Activated effector memory CD4-positive, alpha-beta T cell treated with anti-CD3 and anti-CD28 coated beads, Interleukin-2, amount 50 U/mL, for 16 hours (primary cell): ENCODE measurements around the gene ANAPC1.
"Not testable (repeated sequence)": the region's sequence is repeated elsewhere in the genome, so short reads cannot be mapped to it uniquely, and the experiment has no call there.

Source experiments
- DNase-seq: peaks from one replicate; pipeline ENCODE4 v3.0.0-alpha.2; 2020

The ANAPC1 gene, protein sequence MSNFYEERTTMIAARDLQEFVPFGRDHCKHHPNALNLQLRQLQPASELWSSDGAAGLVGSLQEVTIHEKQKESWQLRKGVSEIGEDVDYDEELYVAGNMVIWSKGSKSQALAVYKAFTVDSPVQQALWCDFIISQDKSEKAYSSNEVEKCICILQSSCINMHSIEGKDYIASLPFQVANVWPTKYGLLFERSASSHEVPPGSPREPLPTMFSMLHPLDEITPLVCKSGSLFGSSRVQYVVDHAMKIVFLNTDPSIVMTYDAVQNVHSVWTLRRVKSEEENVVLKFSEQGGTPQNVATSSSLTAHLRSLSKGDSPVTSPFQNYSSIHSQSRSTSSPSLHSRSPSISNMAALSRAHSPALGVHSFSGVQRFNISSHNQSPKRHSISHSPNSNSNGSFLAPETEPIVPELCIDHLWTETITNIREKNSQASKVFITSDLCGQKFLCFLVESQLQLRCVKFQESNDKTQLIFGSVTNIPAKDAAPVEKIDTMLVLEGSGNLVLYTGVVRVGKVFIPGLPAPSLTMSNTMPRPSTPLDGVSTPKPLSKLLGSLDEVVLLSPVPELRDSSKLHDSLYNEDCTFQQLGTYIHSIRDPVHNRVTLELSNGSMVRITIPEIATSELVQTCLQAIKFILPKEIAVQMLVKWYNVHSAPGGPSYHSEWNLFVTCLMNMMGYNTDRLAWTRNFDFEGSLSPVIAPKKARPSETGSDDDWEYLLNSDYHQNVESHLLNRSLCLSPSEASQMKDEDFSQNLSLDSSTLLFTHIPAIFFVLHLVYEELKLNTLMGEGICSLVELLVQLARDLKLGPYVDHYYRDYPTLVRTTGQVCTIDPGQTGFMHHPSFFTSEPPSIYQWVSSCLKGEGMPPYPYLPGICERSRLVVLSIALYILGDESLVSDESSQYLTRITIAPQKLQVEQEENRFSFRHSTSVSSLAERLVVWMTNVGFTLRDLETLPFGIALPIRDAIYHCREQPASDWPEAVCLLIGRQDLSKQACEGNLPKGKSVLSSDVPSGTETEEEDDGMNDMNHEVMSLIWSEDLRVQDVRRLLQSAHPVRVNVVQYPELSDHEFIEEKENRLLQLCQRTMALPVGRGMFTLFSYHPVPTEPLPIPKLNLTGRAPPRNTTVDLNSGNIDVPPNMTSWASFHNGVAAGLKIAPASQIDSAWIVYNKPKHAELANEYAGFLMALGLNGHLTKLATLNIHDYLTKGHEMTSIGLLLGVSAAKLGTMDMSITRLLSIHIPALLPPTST (N-terminal part only)

DNA sequence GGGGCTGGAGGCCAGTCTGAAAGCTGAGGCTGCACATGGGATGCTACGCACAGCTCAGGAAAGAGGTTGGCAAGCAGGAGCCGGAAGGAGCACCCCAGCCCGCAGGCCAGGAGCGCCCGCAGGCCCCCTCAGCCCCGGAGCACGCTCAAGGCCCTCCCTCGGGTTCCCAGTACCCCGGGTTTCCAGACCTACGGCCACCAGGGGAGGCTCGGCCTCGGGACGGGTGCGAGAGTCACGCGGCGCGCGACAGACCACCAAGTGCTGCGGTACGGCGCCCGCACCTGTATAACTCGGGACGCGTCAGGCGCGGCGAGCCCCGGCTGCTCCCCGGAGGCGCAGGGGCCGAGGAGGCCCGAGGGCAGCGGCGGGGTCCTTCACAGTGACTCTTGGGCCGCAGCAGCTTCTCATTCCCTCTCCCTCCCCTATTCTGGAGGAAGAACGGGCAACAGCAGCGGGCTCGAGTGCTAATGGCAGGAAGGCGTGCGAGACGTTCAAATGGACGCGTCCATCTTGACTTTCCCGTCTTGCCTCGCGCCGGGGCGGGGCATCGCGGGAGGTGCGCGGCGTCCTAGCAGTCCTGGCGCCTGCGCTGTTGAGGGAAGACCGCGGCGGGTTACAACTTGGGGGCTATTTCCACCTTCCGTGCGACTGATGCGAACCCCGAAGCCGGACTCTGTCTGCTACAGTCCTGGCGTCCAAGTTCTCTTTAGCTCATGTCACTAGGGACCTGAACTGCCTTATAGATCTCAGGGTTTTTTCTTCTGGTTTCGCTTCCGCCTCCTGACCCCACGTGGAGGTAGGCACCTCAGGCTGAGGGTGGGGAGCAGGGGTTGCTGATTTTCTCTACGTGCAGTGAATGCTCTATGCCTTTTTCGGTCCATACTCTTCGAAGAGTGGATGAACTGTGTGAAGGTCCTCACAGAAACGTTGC, at the start of gene ANAPC1:
ANAPC1 (minus strand) TSS at position 533 of the 931 bp plus-strand sequence. CDS start 3,368 bp downstream, outside the sequence.
- peak; percentile 95 for DNase-seq

DNA sequence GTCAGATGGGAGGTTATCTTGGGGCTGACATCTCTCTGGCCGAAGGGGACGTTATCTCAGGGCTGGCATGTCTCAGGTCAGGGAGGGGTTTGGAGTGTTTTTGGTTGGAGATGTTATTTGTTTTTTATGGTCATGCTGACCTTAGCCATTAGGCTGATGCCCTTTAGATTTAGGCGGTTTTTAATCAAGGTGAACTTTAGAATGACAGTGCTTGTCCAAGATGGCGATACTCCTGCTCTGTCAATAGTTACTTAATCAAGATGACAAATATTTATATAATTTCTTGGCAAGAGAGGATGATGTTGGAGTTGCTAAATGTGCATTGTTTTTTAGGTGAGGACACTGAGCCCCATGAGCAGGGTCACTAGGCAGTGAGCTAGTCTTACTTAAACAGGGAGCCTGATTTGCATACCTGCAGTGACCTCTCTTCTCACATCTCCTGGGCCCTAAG, 48.9 kb upstream of the ANAPC1 start:
- DNase-seq, result no peak

DNA sequence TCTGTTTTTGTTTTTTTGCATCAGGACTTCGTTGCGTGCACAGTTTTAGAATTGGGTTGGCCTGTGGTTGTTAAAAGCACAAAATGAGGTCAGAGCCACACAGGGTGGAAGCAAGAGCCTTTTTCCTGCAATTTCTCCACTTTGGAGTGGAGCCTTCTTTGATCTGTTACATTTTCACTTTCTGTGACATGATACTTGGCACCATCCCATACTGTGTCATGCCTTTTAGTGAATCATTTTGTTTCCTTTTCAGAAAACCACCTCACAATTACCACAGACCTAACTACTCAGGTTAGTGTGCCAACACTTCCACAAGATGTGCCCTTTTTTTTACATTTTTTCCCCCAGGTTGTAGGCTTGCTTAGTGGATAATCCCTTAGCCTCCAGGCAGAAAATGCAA, 46.9 kb upstream of the ANAPC1 start:
- no peak for DNase-seq

DNA sequence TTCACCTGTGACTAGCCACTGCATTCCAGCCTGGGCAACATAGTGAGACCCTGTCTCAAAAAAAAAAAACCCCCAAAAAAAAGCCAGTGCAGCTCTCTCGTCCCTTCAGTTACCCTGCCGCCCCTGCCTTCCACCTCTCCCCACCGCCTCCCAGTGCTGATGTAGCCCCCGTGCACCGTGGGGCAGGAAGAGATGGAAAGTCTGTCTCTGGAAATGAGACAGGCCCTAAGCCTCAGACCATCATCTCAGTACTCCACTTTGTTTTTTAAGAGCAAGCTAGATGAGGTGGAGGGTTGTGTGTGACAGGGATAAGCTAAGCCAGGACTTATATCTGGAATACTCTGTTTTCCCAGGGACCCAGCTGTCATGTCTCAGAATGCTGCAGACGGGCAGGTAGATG, 46.4 kb upstream of the ANAPC1 start:
- DNase-seq, result no peak

DNA sequence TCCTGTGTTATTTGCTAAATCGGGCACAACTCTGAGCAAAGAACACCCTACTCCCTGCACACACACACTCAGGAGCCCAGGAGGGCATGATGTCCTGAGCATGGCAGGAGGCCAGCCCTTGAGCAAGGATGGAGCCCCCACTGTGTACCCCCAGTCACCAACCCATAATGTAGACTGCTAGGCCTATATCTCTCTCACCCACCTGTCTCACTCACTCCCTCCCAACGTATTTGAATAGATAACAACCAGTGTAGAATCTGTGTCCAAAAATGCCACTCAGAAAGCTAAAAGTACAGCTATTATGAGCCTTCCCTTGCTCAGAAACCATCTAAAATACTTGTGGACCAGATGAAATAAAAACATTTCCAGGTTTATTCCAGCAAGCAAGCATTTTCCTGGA, 43.7 kb upstream of the ANAPC1 start:
- no peak for DNase-seq

DNA sequence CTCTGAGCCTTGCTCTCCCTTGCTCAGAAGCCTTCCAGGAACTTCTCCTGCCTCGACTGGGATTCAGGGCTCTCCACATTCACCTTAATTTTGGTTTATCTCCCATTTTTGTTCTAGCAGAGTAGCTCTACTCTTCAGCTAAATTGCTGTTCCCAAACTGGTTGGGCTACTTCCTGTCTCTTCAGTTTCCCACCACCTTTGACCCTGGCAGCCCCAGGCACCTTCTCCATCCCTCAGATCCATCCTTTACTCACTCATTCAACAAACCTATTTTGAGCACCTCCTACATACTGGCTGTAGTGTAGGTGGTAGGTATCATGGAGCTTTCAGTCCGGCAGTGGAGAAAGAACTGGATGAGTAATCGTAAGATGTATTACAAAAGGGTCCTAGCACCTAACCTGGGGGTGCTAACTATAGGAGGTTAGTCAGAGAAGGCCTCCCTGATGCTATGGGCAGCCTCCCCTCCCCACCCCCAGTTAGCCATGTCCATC, 40.7 kb upstream of the ANAPC1 start:
- DNase-seq, result no peak

DNA sequence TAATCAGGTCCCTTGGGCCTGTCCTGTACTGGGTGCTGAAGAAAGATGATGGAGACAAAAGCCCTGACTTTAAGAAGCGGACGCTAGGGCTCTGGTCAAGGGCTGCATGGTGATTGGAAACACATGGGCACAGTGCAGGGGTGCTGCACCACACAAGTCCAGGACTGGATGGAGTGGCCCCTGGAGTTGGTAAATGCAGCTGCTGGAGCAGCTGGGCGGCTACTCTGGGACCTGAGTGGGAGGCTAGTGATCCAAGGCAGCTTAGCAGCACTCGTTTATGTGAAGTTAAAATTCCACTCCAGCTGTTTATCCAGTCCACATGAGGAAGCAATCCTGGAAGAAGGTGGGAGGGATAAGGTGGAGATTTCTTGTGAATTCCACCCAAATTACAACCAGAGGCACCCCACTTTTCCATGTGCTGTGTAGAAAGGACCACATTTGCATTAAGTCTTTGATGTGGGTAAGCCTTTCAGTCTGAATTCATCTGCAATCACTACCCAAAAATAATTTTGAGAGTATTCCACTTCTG, 39.3 kb upstream of the ANAPC1 start:
- DNase-seq, result no peak

DNA sequence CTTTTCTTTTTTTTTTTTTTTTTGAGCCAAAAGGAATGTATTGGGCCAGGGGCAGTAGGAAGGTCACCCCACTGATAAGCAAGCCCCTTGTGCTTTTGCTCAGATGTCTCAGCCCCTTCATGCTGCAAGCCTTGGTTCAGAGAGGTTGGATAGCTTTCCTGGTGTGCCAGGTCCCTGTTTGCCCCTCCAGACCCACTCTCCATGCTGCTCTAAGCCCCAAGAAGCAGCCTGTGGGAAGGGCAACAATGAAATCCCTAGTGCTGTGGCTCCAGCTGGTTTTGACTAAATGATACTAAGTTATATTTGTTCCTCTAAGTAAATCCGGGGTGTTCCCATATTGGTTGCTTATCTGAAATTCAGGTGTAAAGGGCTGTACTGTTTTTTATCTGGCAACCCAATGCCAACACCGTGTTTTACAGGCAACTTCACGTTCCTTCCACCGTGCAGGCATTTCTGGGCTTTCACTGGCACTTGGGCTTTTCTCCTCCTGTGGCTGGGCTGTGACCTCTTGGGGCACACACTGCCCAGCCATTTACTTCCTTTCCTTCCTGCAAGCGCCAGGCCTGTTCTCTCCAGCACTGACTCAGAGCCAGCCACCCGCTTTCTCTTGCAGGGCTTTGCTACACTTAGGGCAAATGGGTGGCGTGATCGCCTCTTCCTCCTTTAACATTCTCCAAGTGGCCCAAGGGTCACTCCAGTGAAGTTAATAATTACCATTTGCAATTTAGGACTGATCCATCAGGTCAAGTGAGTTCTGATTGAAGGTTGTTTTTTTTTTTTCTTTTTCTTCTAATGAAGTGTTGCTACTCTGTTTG, 36.0 kb upstream of the ANAPC1 start:
- no peak for DNase-seq

DNA sequence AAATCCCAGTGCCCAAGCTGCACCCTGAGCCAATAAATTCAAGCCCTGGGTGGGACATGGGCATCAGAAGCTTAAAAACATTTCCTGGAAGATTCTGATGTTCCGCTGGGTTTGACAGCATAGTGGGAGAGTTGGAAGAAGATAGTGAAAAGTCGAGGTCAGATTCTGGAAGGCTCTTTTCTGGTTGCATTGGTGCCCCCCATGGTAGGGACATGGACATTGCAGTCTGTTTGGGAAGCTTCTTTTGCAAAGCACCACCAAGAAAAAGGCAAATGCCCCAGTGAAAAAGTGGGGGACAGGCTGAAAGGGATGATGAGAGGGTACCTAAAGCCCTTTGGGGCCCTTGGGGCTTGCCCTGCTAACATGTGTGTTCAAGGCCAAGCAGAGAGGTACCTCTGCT, 35.4 kb upstream of the ANAPC1 start:
- DNase-seq, result no peak

DNA sequence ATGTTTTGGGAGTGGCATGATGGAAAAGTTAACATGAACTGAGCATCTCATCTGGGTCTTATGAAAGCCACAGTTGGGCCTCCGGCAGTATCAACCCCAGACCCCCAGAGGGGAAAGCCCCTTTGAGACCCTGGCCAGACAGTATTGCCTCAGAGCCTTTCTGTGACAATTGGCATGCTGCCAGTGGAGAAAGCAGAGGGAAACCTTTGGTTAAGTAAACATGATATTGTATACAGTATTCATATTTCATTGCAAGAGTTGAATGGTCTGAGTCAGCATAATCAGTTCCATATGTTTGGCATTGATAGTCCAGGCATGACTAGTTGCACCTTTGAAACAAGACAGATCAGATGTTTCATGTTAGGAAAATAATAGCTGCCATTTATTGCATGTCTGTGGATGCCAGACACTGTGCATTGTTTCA, 34.4 kb upstream of the ANAPC1 start:
- DNase-seq, result no peak

DNA sequence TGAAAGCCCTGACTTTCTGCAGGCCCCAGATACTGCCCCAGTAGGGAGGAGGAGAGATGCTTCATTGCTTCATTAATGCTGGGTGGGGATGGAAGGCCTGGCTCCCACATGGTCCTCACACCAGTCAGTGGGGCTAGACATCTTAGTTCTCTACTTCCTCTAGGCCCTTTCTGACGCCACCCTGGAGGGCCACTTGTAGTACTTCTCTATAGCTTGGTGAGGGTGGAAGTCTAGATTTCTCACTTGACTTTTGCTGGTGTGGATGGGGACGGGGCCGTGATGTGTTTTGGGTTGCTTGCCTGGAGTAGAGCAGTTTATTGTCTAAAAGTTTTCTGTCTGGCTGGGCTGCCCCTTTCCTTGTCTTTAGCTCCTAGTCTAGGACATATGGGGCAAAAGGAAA, 33.1 kb upstream of the ANAPC1 start:
- DNase-seq, result no peak

DNA sequence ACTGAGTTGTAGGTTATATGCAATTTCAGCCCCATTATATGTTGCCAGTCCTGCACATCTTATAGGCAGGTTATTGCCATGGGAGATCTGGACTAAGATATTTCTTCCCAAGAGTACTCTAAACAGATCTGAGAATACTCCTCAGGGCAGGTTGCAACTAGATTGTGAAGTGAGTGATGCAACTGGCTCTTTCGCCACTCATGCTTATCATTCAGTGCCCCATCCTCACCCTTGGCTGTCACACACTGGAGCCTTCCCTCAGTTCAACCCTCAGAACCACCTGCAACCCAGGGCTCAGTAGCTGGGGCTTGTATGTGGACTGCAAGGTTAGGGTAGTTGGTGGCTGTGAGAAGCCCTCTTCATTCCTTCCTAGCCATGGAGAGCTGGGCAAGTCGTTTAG, 28.6 kb upstream of the ANAPC1 start:
- DNase-seq, result no peak

DNA sequence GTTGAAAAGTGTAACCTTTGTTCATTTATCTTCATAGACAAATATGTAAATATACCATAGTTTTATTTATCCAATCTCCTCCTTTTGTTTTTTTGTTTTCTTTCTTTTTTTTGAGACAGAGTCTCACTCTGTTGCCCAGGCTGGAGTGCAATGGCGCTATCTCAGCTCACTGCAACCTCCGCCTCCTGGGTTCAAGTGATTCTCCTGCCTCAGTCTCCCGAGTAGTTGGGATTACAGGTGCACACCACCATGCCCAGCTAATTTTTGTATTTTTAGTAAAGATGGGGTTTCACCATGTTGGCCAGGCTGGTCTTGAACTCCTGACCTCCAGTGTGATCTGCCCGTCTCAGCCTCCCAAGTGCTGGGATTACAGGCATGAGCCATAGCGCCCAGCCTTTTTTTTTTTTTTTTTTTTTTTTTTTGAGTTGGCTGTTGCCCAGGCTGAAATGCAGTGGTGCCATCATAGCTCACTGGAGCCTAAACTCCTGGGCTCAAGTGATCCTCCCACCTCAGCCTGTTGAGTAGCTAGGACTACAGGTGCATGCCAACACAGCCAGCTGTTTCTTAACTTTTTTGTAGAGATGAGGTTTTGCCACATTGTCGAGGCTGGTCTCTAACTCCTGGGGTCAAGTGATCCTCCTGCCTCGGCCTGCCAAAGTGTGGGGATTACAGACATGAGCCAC, 27.4 kb upstream of the ANAPC1 start:
- DNase-seq, result not testable (repeated sequence)

DNA sequence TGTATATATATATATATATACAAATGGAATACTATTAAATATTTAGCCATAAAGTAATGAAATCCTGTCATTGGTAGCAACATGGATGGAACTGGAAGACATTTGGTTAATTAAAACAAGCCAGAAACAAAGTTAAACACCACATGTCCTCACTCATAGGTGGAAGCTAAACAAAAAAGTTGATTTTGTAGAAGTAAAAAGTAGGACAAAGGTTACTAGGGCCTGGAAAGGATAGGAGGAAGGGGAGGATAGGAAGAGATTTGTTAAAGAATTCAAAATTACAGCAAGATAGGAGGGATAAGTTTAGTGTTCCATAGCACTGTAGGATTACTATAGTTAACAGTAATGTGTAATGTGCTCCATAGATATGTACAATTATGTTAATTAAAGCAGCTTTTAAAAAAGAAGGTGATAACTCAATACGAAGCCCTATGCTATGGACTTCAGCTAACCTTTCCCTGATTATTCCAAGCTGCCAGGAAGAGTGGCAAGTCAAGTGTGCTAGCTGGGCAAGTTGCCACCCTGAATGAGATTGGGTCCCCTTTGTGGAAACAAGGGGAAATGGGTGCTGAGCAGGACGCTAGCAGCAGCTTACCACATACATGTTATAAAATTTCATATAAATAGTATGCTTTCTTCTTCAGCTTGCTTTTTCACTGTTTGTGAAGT, 26.8 kb upstream of the ANAPC1 start:
- no peak for DNase-seq

DNA sequence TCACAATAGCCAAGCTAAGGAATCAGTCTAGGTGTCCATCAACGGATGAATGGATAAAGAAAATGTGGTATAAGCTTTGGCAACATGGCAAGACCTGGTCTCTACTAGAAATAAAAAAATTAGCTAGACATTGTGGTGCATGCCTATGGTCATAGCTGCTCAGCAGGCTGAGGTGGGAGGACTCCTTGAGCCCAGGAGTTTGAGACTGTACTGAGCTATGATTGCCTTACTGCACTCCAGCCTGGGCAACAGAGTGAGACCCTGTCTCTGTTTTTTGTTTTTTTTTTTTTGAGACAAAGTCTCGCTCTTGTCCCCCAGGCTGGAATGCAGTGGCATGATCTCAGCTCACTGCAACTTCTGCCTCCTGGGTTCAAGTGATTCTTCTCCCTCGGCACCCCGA, 26.0 kb upstream of the ANAPC1 start:
- DNase-seq, result not testable (repeated sequence)

DNA sequence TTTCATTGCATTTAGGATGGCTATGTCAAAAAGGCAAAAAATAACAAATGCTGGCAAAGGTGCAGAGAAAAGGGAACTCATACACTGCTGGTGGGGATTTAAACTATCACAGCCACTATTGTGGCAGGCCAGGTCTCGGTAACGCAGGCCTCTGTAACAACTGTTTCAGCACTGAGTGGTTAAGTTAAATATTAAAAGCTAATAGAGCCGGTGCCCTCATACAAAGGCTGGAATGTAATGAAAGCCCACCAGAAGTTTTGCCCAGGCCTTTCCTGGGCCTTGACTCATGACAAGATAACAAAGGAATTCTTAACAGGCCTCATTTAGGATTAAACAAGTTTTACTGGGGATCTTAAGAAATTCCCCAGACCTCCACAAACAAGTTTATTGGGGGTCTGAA, 25.1 kb upstream of the ANAPC1 start:
- no peak for DNase-seq

DNA sequence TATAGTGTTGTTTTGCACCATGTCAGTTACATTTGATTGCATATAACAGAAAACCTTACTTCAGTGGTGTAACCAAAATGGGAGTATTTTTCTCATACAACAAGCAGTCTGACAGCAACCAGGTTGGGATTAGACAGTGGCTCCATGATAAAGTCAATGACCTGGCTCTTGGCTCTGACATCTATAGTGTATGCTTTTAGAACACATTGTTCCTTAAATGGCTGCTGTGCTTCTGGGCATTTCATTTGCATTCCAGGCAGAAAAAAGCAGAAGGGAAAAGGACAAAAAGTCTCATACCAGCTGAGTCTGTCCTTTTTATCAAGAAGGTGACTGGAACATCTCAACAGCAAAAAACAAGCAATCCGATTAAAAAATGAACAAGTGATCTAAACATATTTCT, 24.6 kb upstream of the ANAPC1 start:
- no peak for DNase-seq

DNA sequence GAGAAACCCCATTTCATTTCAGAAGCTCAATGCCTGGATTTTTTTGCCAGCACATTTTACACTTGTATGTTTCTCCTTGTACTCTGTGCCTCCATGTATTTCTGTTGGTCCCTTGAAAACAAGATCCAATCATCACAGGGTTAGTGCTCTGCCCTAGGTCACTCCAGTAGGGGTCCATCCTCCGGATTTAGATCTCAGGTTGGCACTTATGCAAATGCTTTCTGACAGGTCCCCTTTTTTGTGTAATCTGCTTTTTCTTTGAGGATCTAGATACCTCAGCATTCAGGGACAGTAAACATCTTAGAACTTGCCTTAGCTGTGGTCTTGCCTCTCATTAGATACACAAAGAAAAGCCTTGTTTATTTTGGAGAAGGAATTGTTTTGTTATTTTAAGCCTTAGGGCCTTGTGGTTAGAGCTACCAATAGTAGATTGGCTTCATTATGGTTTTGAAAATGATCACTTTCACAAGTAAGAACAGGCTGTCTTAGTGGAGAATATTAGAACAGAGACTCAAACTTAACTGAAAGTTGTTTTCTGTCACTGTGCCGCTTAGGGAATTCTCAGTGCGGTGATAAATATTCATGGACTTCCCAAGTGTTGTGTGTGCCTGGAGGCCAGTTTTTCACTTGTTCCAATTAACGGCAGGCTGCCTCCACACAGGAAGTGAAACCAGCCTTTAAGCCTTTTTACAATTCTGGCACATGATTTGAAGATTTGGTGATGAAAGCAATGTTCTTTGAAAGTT, 22.2 kb upstream of the ANAPC1 start:
- no peak for DNase-seq

DNA sequence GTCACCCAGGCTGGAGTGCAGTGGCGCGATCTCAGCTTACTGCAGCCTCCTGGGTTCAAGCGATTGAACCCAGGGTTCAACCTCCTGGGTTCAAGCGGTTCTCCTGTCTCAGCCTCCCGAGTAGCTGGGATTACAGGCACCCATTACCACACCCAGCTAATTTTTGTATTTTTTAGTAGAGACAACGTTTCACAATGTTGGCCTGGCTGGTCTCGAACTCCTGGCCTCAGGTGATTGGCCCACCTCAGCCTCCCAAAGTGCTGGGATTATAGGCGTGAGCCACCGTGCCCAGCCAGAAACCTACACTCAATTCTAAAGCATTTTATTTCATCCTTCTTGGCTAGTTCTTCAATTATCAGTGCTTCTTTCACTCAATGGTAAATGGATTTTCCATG, 21.5 kb upstream of the ANAPC1 start:
- not testable (repeated sequence) for DNase-seq
